H9 (cell line): ENCODE data around the gene RPL9. TPM values are rescaled to one million over a fixed set of nuclear protein-coding genes. Genes with fewer than 3 reads are reported as not detected.

ENCODE experiments used
- DNase-seq: peaks from one replicate; pipeline ENCODE4 v3.0.0-alpha.2; 2017
- H2AFZ ChIP-seq: one replicate; pipeline ENCODE4 v1.6.1; 2013; ENCODE audit warnings: mild to moderate bottlenecking, low read length, control low read depth, moderate library complexity
- H2AK5ac ChIP-seq: 2 replicates; pipeline ENCODE4 v1.6.1; 2013; ENCODE audit warnings: low read length, control low read depth, mixed read lengths; ENCODE audit not compliant: insufficient read length
- H2BK120ac ChIP-seq: one replicate; pipeline ENCODE4 v1.6.1; 2013; ENCODE audit warnings: low read depth, mild to moderate bottlenecking, low read length, control low read depth, inconsistent platforms; ENCODE audit not compliant: poor library complexity, severe bottlenecking
- H2BK12ac ChIP-seq: 2 replicates; pipeline ENCODE4 v1.6.1; 2013; ENCODE audit warnings: low read length, control low read depth, mixed read lengths, low read depth; ENCODE audit not compliant: insufficient read length
- H2BK15ac ChIP-seq: 2 replicates; pipeline ENCODE4 v1.6.1; 2013; ENCODE audit warnings: low read depth, low read length, control low read depth
- H2BK20ac ChIP-seq: one replicate; pipeline ENCODE4 v1.6.1; 2013; ENCODE audit warnings: low read depth, mild to moderate bottlenecking, low read length, control low read depth, inconsistent platforms; ENCODE audit not compliant: poor library complexity, severe bottlenecking
- H2BK5ac ChIP-seq: 2 replicates; pipeline ENCODE4 v1.6.1; 2013; ENCODE audit warnings: low read length, control low read depth, mixed read lengths; ENCODE audit not compliant: insufficient read length
- H3K14ac ChIP-seq: 2 replicates; pipeline ENCODE4 v1.6.1; 2013; ENCODE audit warnings: low read length, control low read depth; ENCODE audit not compliant: insufficient read depth
- H3K18ac ChIP-seq: 2 replicates; pipeline ENCODE4 v1.6.1; 2013; ENCODE audit warnings: low read depth, mild to moderate bottlenecking, mixed read lengths, low read length, control low read depth; ENCODE audit not compliant: insufficient read length
- H3K23ac ChIP-seq: 2 replicates; pipeline ENCODE4 v1.6.1; 2013; ENCODE audit warnings: low read length, control low read depth, mixed read lengths, low read depth; ENCODE audit not compliant: insufficient read length
- H3K23me2 ChIP-seq: 2 replicates; pipeline ENCODE4 v1.6.1; 2013; ENCODE audit warnings: low read depth, mild to moderate bottlenecking, mixed read lengths, low read length, control low read depth; ENCODE audit not compliant: insufficient read length, poor library complexity, severe bottlenecking
- H3K27ac ChIP-seq: 2 replicates; pipeline ENCODE4 v1.5.1; 2013; ENCODE audit warnings: low read length, control low read depth, mixed read lengths, low read depth; ENCODE audit not compliant: insufficient read length
- H3K27me3 ChIP-seq: 2 replicates; pipeline ENCODE4 v1.6.1; 2013; ENCODE audit warnings: low read length, control low read depth, inconsistent platforms; ENCODE audit not compliant: insufficient read depth
- H3K4ac ChIP-seq: 2 replicates; pipeline ENCODE4 v1.6.1; 2013; ENCODE audit warnings: low read depth, mild to moderate bottlenecking, control low read depth, inconsistent platforms, low read length, moderate library complexity
- H3K4me1 ChIP-seq: 2 replicates; pipeline ENCODE4 v1.6.1; 2013; ENCODE audit warnings: low read length, control low read depth, inconsistent platforms; ENCODE audit not compliant: insufficient read depth
- H3K4me2 ChIP-seq: 2 replicates; pipeline ENCODE4 v1.6.1; 2013; ENCODE audit warnings: low read length, control low read depth, mixed read lengths; ENCODE audit not compliant: insufficient read length, insufficient read depth
- H3K56ac ChIP-seq: 2 replicates; pipeline ENCODE4 v1.6.1; 2013; ENCODE audit warnings: low read depth, mild to moderate bottlenecking, mixed read lengths, low read length, control low read depth; ENCODE audit not compliant: insufficient read length
- H3K79me1 ChIP-seq: 2 replicates; pipeline ENCODE4 v1.6.1; 2013; ENCODE audit warnings: low read depth, mild to moderate bottlenecking, moderate library complexity, low read length, control low read depth, inconsistent platforms; ENCODE audit not compliant: insufficient read depth, poor library complexity, severe bottlenecking
- H3K79me2 ChIP-seq: 2 replicates; pipeline ENCODE4 v1.6.1; 2013; ENCODE audit warnings: low read length, control low read depth, inconsistent platforms; ENCODE audit not compliant: insufficient read depth
- H3K9ac ChIP-seq: 2 replicates; pipeline ENCODE4 v1.6.1; 2013; ENCODE audit warnings: low read length, control low read depth, mixed read lengths; ENCODE audit not compliant: insufficient read length; ENCODE audit errors: extremely low read depth
- H3K9me3 ChIP-seq: one replicate; pipeline ENCODE4 v1.6.1; 2013; ENCODE audit warnings: low read depth, low read length, inconsistent platforms; ENCODE audit not compliant: control insufficient read depth
- H3T11ph ChIP-seq: one replicate; pipeline ENCODE4 v1.6.1; 2013; ENCODE audit warnings: mild to moderate bottlenecking, low read length, control low read depth, inconsistent platforms
- H4K20me1 ChIP-seq: one replicate; pipeline ENCODE4 v1.6.1; 2013; ENCODE audit not compliant: control insufficient read depth, insufficient read length, insufficient read depth
- H4K5ac ChIP-seq: 2 replicates; pipeline ENCODE4 v1.6.1; 2013; ENCODE audit warnings: low read depth, mild to moderate bottlenecking, mixed read lengths, low read length, control low read depth; ENCODE audit not compliant: insufficient read length
- H4K8ac ChIP-seq: replicated peaks from 2 replicates; pipeline ENCODE4 v1.6.1; 2013; ENCODE audit warnings: low read length, control low read depth, mixed read lengths, low read depth; ENCODE audit not compliant: insufficient read length
- H4K91ac ChIP-seq: 2 replicates; pipeline ENCODE4 v1.6.1; 2013; ENCODE audit warnings: low read depth, mild to moderate bottlenecking, moderate library complexity, mixed read lengths, low read length, control low read depth; ENCODE audit not compliant: insufficient read length
- H3K27ac Mint-ChIP-seq, 3 experiments: 2 replicates in 2 of 3; 3 replicates in 1 of 3; pipeline ENCODE4 v1.8.0; 2020 to 2021; ENCODE audit warnings: mixed read lengths in 3 of 3, mild to moderate bottlenecking in 1 of 3, moderate library complexity in 1 of 3
- H3K27me3 Mint-ChIP-seq: 2 replicates; pipeline ENCODE4 v1.8.0; 2021; ENCODE audit warnings: low read depth, mild to moderate bottlenecking, moderate library complexity, mixed read lengths
- H3K36me3 Mint-ChIP-seq, 3 experiments: 2 replicates in 2 of 3; 3 replicates in 1 of 3; pipeline ENCODE4 v1.8.0; 2020 to 2021; ENCODE audit warnings: low read depth in 3 of 3, mixed read lengths in 3 of 3; ENCODE audit not compliant: insufficient read depth in 1 of 3
- H3K4me1 Mint-ChIP-seq, 2 experiments: 2 replicates each; pipeline ENCODE4 v1.8.0; 2020; ENCODE audit warnings: mixed read lengths in 2 of 2
- H3K4me3 Mint-ChIP-seq, 2 experiments: 2 replicates in 1 of 2; 3 replicates in 1 of 2; pipeline ENCODE4 v1.8.0; 2020 to 2021; ENCODE audit warnings: mild to moderate bottlenecking in 2 of 2, mixed read lengths in 2 of 2, moderate library complexity in 1 of 2
- H3K9me3 Mint-ChIP-seq, 2 experiments: 2 replicates in 1 of 2; 3 replicates in 1 of 2; pipeline ENCODE4 v1.8.0; 2020; ENCODE audit warnings: mild to moderate bottlenecking in 2 of 2, mixed read lengths in 2 of 2, moderate library complexity in 1 of 2
- CTCF ChIP-seq: fragments of 200-600 bp; sonication (generic); conservative IDR thresholded peaks from 3 replicates; pipeline ENCODE4 v1.8.0; 2021; ENCODE audit warnings: antibody characterized with exemption, mild to moderate bottlenecking
- WGBS: extraction: QIAGEN DNeasy Blood & Tissue Kit; methylation state at CpG from one replicate; pipeline ENCODE4 v1.1.7; 2013; ENCODE audit warnings: missing lambda C conversion rate, low lambda C conversion rate, mixed read lengths; ENCODE audit not compliant: insufficient read length; ENCODE audit errors: extremely low coverage; 5-methylcytosine and 5-hydroxymethylcytosine counted together
- total RNA-seq: library from RNA; stranded (reverse); gene quantifications from 2 replicates; pipeline ENCODE4 v1.2.1, GENCODE V29; 2021

RPL9 gene
- total RNA-seq, 1 experiment from 2014 or later: 1,888 TPM

GRCh38 chr4:39407584-39407885 lies 51.2 kb downstream of the RPL9 start:
- H4K91ac ChIP-seq: no peak overlapping the region
- H3K4me1 ChIP-seq: no peaks in the 10 kb centered on the region
- H2AK5ac ChIP-seq: no peak overlapping the region
- no peaks in the 10 kb centered on the region for H3K79me2 ChIP-seq
- no peak overlapping the region for H4K8ac ChIP-seq
- H2BK20ac ChIP-seq: no peak overlapping the region
- H3K23ac ChIP-seq: no peak overlapping the region
- no peak for TF ChIP-seq CTCF
- H3K9me3 ChIP-seq: no peaks in the 10 kb centered on the region
- no peak overlapping the region for H3K18ac ChIP-seq
- no peak overlapping the region for H3K4ac ChIP-seq
- no peak overlapping the region for H3K14ac ChIP-seq
- Mint-ChIP-seq H3K9me3 (no peaks in the 10 kb centered on the region), H3K36me3 (no peaks in the 10 kb centered on the region), H3K27me3 (no peaks in the 10 kb centered on the region), H3K27ac (no peak overlapping the region), H3K4me3 (no peak overlapping the region), H3K4me1 (no peaks in the 10 kb centered on the region)
- H3K4me2 ChIP-seq: no peak overlapping the region
- no peaks in the 10 kb centered on the region for H3K23me2 ChIP-seq
- no peak overlapping the region for H2AFZ ChIP-seq
- no CpG with 5 or more reads among the region's 1 CpG for WGBS
- H3T11ph ChIP-seq: no peak overlapping the region
- H3K79me1 ChIP-seq: no peaks in the 10 kb centered on the region
- no peak overlapping the region for H3K9ac ChIP-seq
- no peak overlapping the region for H2BK15ac ChIP-seq
- no peak overlapping the region for H3K27ac ChIP-seq
- H3K56ac ChIP-seq: no peak overlapping the region
- no peak overlapping the region for H2BK5ac ChIP-seq
- no peak overlapping the region for H4K5ac ChIP-seq
- no peak for DNase-seq
- H4K20me1 ChIP-seq: no peaks in the 10 kb centered on the region
- H2BK12ac ChIP-seq: no peak overlapping the region
- H3K27me3 ChIP-seq: no peaks in the 10 kb centered on the region
- H2BK120ac ChIP-seq: no peak overlapping the region
